CD8-positive, alpha-beta memory T cell (primary cell): Measurements from ENCODE around the gene DNAJC8. TPM values are rescaled to one million over a fixed set of nuclear protein-coding genes. Genes with fewer than 3 reads are reported as not detected.

Experiments used
- CTCF ChIA-PET: fragments of 350-600 bp; sonication (Branson Sonifier 250); formaldehyde crosslinking; loops from one replicate; lab custom pipeline; 2021; ENCODE audit warnings: antibody characterized with exemption; lab: Charles Lee
- POLR2A ChIA-PET: fragments of 350-600 bp; sonication (Branson Sonifier 250); formaldehyde crosslinking; loops from one replicate; lab custom pipeline; 2021; ENCODE audit warnings: antibody characterized with exemption; lab: Charles Lee
- DNase-seq, 5 donors: peaks; one replicate each; pipeline versions ENCODE4 v3.0.0 to v3.0.0-alpha.2; 2020 to 2022; ENCODE audit warnings: mixed read lengths in 1 of 5
- H3K27ac ChIP-seq: one replicate; pipeline ENCODE4 v1.7.0; 2013; ENCODE audit warnings: low read depth, mild to moderate bottlenecking, low read length, moderate library complexity
- H3K27me3 ChIP-seq: 2 replicates; pipeline ENCODE4 v1.7.0; 2013; ENCODE audit warnings: low read length, mild to moderate bottlenecking; ENCODE audit not compliant: insufficient read depth, poor library complexity, severe bottlenecking
- H3K36me3 ChIP-seq: 2 replicates; pipeline ENCODE4 v1.7.0; 2013; ENCODE audit warnings: mild to moderate bottlenecking, low read length, moderate library complexity; ENCODE audit not compliant: insufficient read depth
- H3K4me1 ChIP-seq: 2 replicates; pipeline ENCODE4 v1.7.0; 2013; ENCODE audit warnings: mild to moderate bottlenecking, low read length, moderate library complexity; ENCODE audit not compliant: insufficient read depth
- H3K4me3 ChIP-seq: 2 replicates; pipeline ENCODE4 v1.7.0; 2013; ENCODE audit warnings: mild to moderate bottlenecking, low read length
- H3K9me3 ChIP-seq: 2 replicates; pipeline ENCODE4 v1.7.0; 2013; ENCODE audit warnings: mild to moderate bottlenecking, low read length
- H3K27ac Mint-ChIP-seq, 8 donors: one replicate each; pipeline ENCODE4 v1.8.0; 2020 to 2021; ENCODE audit warnings: mixed read lengths in 8 of 8, mild to moderate bottlenecking in 6 of 8, inconsistent platforms in 3 of 8, moderate library complexity in 3 of 8
- H3K27me3 Mint-ChIP-seq, 2 donors: one replicate each; pipeline ENCODE4 v1.8.0; 2020 to 2021; ENCODE audit warnings: mixed read lengths in 2 of 2, mild to moderate bottlenecking in 1 of 2, moderate library complexity in 1 of 2
- H3K36me3 Mint-ChIP-seq, 3 donors: one replicate each; pipeline ENCODE4 v1.8.0; 2020 to 2021; ENCODE audit warnings: mixed read lengths in 3 of 3, inconsistent platforms in 1 of 3, mild to moderate bottlenecking in 1 of 3
- H3K4me1 Mint-ChIP-seq, 3 donors: one replicate each; pipeline ENCODE4 v1.8.0; 2020 to 2021; ENCODE audit warnings: mixed read lengths in 3 of 3, inconsistent platforms in 1 of 3, mild to moderate bottlenecking in 1 of 3
- H3K4me3 Mint-ChIP-seq, 7 donors: one replicate each; pipeline ENCODE4 v1.8.0; 2020 to 2021; ENCODE audit warnings: mixed read lengths in 7 of 7, mild to moderate bottlenecking in 6 of 7, moderate library complexity in 4 of 7, inconsistent platforms in 2 of 7
- H3K9me3 Mint-ChIP-seq, 5 donors: one replicate each; pipeline ENCODE4 v1.8.0; 2020 to 2022; ENCODE audit warnings: mixed read lengths in 5 of 5, mild to moderate bottlenecking in 3 of 5, moderate library complexity in 2 of 5, inconsistent platforms in 1 of 5
- polyA plus RNA-seq: library from polyadenylated mRNA; unstranded; fragments of 300-500 nt; fragmentation: Illumina TruSeq; gene quantifications from one replicate; pipeline ENCODE4 v1.2.3, GENCODE V29; 2021
- total RNA-seq, 2 experiments: library from RNA; stranded (reverse); gene quantifications; one replicate each; pipeline ENCODE4 v1.2.3, GENCODE V29; 2021

DNAJC8 gene
- total and polyA plus RNA-seq, 3 experiments from 2014 or later = 98.4 to 172 (median 104) TPM

DNA sequence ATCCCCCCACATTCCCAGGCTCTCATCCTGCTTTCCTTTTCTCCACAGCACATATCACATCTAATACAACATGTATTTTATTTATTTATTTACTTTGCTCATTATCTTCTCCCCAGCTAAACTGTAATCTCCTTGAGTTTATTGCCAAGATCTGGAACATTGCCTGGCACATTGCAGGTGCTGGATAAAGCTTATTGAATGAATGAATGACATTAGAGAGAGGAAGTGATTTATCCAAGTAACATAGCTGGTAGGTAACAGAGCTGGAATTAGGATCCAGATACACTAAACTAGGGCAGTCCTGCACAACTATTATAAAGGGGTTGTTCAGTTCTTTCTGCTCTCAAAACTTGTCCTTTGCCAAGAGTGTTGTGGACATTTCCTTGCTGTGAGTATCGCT lies 47.8 kb downstream of the DNAJC8 start:
- Histone ChIP-seq H3K9me3 (no peaks in the 10 kb centered on the region), H3K4me1 (peaks cover 6% of the 10 kb centered on the region), H3K27me3 (no peaks in the 10 kb centered on the region), H3K27ac (no peak overlapping the region), H3K36me3 (no peaks in the 10 kb centered on the region), H3K4me3 (no peak overlapping the region)
- Mint-ChIP-seq H3K9me3 (no peaks in the 10 kb centered on the region), H3K27me3 (peaks cover 0 to 1% of the 10 kb centered on the region in 2 donors), H3K36me3 (peaks cover 0 to 3% (median 0%) of the 10 kb centered on the region in 3 donors), H3K27ac (no peak overlapping the region), H3K4me1 (peaks cover 10 to 12% (median 11%) of the 10 kb centered on the region in 3 donors), H3K4me3 (no peak overlapping the region)
- CTCF ChIA-PET = no interaction called here
- DNase-seq = no peak
- POLR2A ChIA-PET = no interaction called here

GRCh38 chr1:28180306-28181305 lies 52.2 kb downstream of the DNAJC8 start:
- DNase-seq = no peak
- no peaks in the 10 kb centered on the region for H3K9me3 Mint-ChIP-seq
- no peak overlapping the region for H3K4me3 ChIP-seq
- peaks cover 11 to 12% (median 11%) of the 10 kb centered on the region in 3 donors for H3K4me1 Mint-ChIP-seq
- H3K36me3 ChIP-seq = no peaks in the 10 kb centered on the region
- H3K27ac ChIP-seq = no peak overlapping the region
- H3K9me3 ChIP-seq = no peaks in the 10 kb centered on the region
- ChIA-PET POLR2A (no interaction called here), CTCF (no interaction called here)
- H3K36me3 Mint-ChIP-seq = peaks cover 0 to 4% (median 0%) of the 10 kb centered on the region in 3 donors
- peak overlapping the region in 4 of 7 donors; percentile 1 to 30 (median 12) for H3K4me3 Mint-ChIP-seq
- H3K27me3 ChIP-seq = no peaks in the 10 kb centered on the region
- peaks cover 0 to 1% of the 10 kb centered on the region in 2 donors for H3K27me3 Mint-ChIP-seq
- peak overlapping the region in 3 of 8 donors; percentile 3 to 56 (median 30) for H3K27ac Mint-ChIP-seq
- peaks cover 6% of the 10 kb centered on the region for H3K4me1 ChIP-seq

DNA sequence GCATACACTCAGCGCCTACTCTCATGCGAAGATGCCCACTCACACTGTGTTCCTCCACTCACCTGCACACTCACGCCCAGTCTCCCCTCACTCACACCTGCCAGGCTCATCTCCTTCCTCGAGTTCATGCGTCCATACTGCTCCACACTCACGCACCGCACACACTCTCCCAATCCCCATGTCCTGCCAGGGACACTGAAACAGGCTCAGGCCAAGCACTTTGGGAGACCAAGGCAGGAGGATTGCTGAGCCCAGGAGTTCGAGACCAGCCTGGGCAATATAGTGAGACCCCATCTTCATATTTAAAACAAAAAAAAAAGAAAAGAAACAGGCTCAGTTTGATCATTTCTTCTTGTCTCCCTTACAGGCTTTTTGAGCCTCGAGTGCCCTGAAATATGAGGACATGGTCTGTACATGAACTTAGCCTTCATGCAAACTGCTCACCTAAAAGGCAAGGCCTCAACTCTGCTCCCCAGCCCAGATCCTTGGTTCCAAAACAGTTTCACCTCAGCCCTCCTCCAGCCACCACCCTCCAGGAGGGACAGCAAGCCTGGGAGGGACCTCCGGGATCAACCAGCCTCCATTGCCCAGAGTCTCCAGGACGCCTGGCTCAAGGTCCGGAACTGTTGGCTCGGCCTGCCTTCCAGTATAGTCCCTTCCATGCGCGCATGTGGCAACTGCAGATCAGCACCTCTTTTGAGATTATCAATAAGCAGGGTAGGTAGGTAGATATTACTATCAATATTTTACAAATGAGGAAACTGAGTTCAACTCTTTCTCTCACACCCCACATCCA lies 53.9 kb downstream of the DNAJC8 start:
- CTCF ChIA-PET = no interaction called here
- H3K4me3 Mint-ChIP-seq = no peak overlapping the region
- peaks cover 6% of the 10 kb centered on the region for H3K4me1 ChIP-seq

DNA sequence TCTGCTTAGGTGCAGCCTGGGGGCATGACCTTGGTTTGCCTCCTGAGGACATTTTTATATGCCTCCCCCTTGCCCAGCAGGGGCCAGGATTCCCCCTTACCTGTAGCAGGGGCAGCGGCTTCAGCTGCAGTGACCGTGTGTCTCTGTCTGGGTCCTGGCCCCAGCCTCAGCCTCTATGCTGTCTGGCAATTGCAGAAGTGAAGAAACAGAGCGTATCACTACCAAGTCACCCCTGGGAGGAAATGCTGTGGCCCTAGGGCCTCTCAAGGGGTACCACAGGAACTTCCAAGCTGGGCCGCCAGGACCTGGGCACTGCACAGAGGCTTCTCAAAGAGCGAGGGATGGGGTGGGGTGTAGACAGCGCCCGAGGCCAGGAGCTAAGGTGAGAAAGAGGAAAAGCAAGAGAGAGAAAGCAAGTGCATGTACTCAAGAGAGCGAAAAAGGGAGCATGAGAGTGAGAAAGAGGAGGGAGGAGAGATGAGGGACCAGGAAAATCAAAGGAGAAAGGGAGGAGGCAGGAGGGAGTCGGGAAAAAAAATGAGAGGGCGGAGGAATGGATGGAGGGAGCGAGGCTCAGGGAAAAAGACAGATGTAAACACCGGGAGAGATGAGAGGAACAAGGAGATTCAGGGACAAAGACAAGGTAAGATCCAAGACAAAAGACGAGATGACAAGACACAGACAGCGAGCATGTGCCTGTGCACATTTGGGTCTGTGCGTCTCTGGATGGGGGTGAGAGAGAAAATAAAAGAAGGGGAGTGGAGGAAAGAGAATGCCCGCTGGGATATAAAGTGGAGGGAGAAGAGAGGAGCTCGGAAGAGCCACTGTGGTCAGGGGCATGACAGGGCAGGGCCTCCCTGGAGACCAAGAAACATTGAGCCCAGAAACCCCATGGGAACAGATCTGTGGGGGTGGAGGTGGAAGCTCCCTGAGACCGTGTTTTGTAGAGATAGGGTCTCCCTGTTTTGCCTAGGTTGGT lies 56.0 kb downstream of the DNAJC8 start, which contains the start of gene PTAFR:
Gene PTAFR, minus strand, starts transcription at position 199 of the 979 bp plus-strand sequence. CDS start 25,669 bp downstream, outside the sequence.
- CTCF ChIA-PET = interaction anchor here (1.1 kb wide), 1 partner anchor 19 kb away, joined by 3 read pairs; no protein-coding TSS in a partner anchor
- peaks cover 28 to 40% (median 33%) of the 10 kb centered on the region in 3 donors for H3K4me1 Mint-ChIP-seq
- Histone ChIP-seq H3K27me3 (no peaks in the 10 kb centered on the region), H3K9me3 (no peaks in the 10 kb centered on the region), H3K36me3 (no peaks in the 10 kb centered on the region), H3K27ac (no peak within 1 kb of the TSS), H3K4me3 (no peak within 1 kb of the TSS), H3K4me1 (peaks cover 26% of the 10 kb centered on the region)
- H3K27ac Mint-ChIP-seq = no peak within 1 kb of the TSS
- no peaks in the 10 kb centered on the region for H3K9me3 Mint-ChIP-seq
- DNase-seq = no peak
- peak within 1 kb of the TSS in 1 of 7 donors; percentile 51 for H3K4me3 Mint-ChIP-seq
- H3K27me3 Mint-ChIP-seq = no peaks in the 10 kb centered on the region
- POLR2A ChIA-PET = no interaction called here
- peaks cover 0 to 2% (median 0%) of the 10 kb centered on the region in 3 donors for H3K36me3 Mint-ChIP-seq

More for the DNA sequence above, 53.9 kb downstream of the DNAJC8 start:
- no peak for DNase-seq
- Histone ChIP-seq H3K9me3 (no peaks in the 10 kb centered on the region), H3K4me3 (no peak overlapping the region), H3K27ac (no peak overlapping the region), H3K27me3 (no peaks in the 10 kb centered on the region), H3K36me3 (no peaks in the 10 kb centered on the region)
- POLR2A ChIA-PET = no interaction called here
- Mint-ChIP-seq H3K4me1 (peaks cover 12 to 20% (median 13%) of the 10 kb centered on the region in 3 donors), H3K27ac (no peak overlapping the region), H3K9me3 (no peaks in the 10 kb centered on the region), H3K27me3 (peaks cover 0 to under 1% of the 10 kb centered on the region in 2 donors), H3K36me3 (peaks cover 0 to 4% (median 0%) of the 10 kb centered on the region in 3 donors)

DNA sequence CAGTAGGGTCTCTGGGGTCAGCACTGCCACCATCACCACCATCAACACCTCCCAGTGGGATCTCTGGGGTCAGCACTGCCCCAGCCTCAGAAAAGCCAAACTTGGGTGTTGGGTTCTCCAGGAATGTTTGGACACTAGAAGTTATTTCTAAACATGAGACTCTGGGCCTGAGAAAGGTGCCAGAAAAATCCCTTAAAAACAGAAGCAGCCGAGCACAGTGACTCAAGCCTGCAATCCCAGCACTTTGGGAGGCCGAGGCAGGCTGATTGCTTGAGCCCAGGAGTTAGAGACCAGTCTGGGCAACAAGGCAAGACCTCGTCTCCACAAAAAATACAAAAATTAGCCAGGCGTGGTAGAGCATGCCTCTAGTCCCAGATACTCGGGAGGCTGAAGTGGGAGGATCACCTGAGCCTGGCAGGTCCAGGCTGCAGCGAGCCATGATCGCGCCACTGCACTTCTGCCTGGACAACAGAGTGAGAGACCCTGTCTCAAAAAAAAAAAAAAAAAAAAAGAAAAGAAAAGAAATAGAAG lies 56.8 kb downstream of the DNAJC8 start:
- H3K27ac Mint-ChIP-seq = no peak overlapping the region
- Histone ChIP-seq H3K4me1 (peaks cover 30% of the 10 kb centered on the region), H3K27ac (no peak overlapping the region), H3K36me3 (no peaks in the 10 kb centered on the region), H3K9me3 (no peaks in the 10 kb centered on the region), H3K27me3 (no peaks in the 10 kb centered on the region), H3K4me3 (no peak overlapping the region)
- no peaks in the 10 kb centered on the region for H3K9me3 Mint-ChIP-seq
- peaks cover 0 to 2% (median 0%) of the 10 kb centered on the region in 3 donors for H3K36me3 Mint-ChIP-seq
- H3K4me1 Mint-ChIP-seq = peaks cover 32 to 44% (median 37%) of the 10 kb centered on the region in 3 donors
- H3K4me3 Mint-ChIP-seq = no peak overlapping the region
- H3K27me3 Mint-ChIP-seq = no peaks in the 10 kb centered on the region
- ChIA-PET POLR2A (no interaction called here), CTCF (no interaction called here)
- DNase-seq = no peak

GRCh38 chr1:28173980-28174297 lies 58.9 kb downstream of the DNAJC8 start:
- Histone ChIP-seq H3K4me1 (peaks cover 34% of the 10 kb centered on the region), H3K9me3 (no peaks in the 10 kb centered on the region), H3K36me3 (no peaks in the 10 kb centered on the region), H3K27ac (no peak overlapping the region), H3K4me3 (no peak overlapping the region), H3K27me3 (no peaks in the 10 kb centered on the region)
- DNase-seq = no peak
- CTCF ChIA-PET = interaction anchor here (1.9 kb wide), 1 partner anchor 82 kb away, joined by 6 read pairs; no protein-coding TSS in a partner anchor
- Mint-ChIP-seq H3K9me3 (no peaks in the 10 kb centered on the region), H3K27me3 (no peaks in the 10 kb centered on the region), H3K36me3 (peaks cover 0 to 2% (median 0%) of the 10 kb centered on the region in 3 donors), H3K27ac (peak overlapping the region in 1 of 8 donors; percentile 17), H3K4me1 (peaks cover 35 to 50% (median 44%) of the 10 kb centered on the region in 3 donors), H3K4me3 (peak overlapping the region in 5 of 7 donors; percentile 31 to 67 (median 64))
- POLR2A ChIA-PET = no interaction called here
